Esophagus muscularis mucosa (tissue), 4 donors: Measurements from ENCODE around the gene ZNF497.

Experiments used
- CTCF ChIP-seq, 3 experiments: fragments of 200-600 bp in 2 of 3; fragments of 450-650 bp in 1 of 3; sonication (generic) in 2 of 3; IDR thresholded peaks; one replicate each; pipeline ENCODE4 v1.5.1; 2017 to 2019; ENCODE audit warnings: antibody characterized with exemption in 3 of 3, mild to moderate bottlenecking in 2 of 3, moderate library complexity in 1 of 3
- EP300 ChIP-seq: sonication (generic); formaldehyde crosslinking; IDR thresholded peaks from one replicate; pipeline ENCODE4 v1.6.1; 2017; ENCODE audit warnings: antibody characterized with exemption
- POLR2A ChIP-seq: fragments of 450-650 bp; IDR thresholded peaks from one replicate; pipeline ENCODE4 v1.6.1; 2017; ENCODE audit warnings: antibody characterized with exemption, moderate library complexity, mild to moderate bottlenecking, low read depth

GRCh38 chr19:58379246-58379645 is 16.7 kb upstream of the ZNF497 start:
- TF ChIP-seq CTCF (IDR thresholded peaks at IDR 0.05) (no peak), EP300 (no peak), POLR2A (no peak)
